ENCODE results near the gene CHD2. TPM values are rescaled to one million over a fixed set of nuclear protein-coding genes. Genes with fewer than 3 reads are reported as not detected.

CHD2 gene
- total RNA-seq, 1 experiment from 2014 or later = 63.3 TPM

DNA sequence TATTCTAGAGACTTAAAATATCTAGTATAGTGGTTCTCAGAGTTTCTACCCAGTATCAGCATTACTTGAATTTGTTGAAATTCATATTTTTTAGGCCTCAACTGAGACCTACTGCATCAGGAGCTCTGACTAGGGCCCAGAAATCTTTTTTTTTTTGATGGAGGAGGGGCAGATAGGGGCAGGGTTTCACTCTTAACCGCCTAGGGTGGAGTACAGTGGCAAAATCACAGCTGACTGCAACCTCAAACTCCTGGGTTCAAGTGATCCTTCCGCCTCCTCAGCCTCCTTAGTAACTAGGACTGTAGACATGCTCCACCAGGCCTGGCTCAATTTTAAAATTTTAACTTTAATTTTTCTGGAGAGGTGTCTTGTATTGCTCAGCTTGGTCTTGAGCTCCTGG lies 36.6 kb downstream of the CHD2 start:
- whole genome bisulfite sequencing (ENCODE audit: extremely low coverage, insufficient read length, low lambda C conversion rate) = no CpG with 5 or more reads among the region's 2 CpGs
- DNase-seq = no peak

More for the DNA sequence above, 36.6 kb downstream of the CHD2 start:
- no peak overlapping the region for H4K91ac ChIP-seq (ENCODE audit: insufficient read length, low read depth, low read length)
- no peaks in the 10 kb centered on the region for H3K9me3 Mint-ChIP-seq
- no peak overlapping the region for H4K8ac ChIP-seq (replicated peaks; ENCODE audit: insufficient read length, low read depth, low read length)
- no peak overlapping the region for H3K27ac Mint-ChIP-seq
- no peaks in the 10 kb centered on the region for H4K20me1 ChIP-seq (ENCODE audit: control insufficient read depth, insufficient read depth, insufficient read length)
- no peak overlapping the region for H2AFZ ChIP-seq (ENCODE audit: low read length)
- H3K79me1 ChIP-seq (ENCODE audit: insufficient read depth, low read depth, low read length, poor library complexity, severe bottlenecking) = peaks cover 5% of the 10 kb centered on the region
- no peak overlapping the region for H4K5ac ChIP-seq (ENCODE audit: insufficient read length, low read depth, low read length)
- H3K4me1 Mint-ChIP-seq = no peaks in the 10 kb centered on the region
- H3T11ph ChIP-seq (ENCODE audit: low read length) = no peak overlapping the region
- H3K4me1 ChIP-seq (ENCODE audit: insufficient read depth, low read length) = no peaks in the 10 kb centered on the region
- no peak overlapping the region for H3K23ac ChIP-seq (ENCODE audit: insufficient read length, low read depth, low read length)
- H3K36me3 Mint-ChIP-seq (ENCODE audit: insufficient read depth in 1 of 3, low read depth in 3 of 3) = peaks cover 52 to 87% (median 86%) of the 10 kb centered on the region in 3 experiments; a peak in 6 of 7 replicates
- H3K4me2 ChIP-seq (ENCODE audit: insufficient read depth, insufficient read length, low read length) = no peak overlapping the region
- no peak overlapping the region for H3K27ac ChIP-seq (ENCODE audit: insufficient read length, low read depth, low read length)
- H3K79me2 ChIP-seq (ENCODE audit: insufficient read depth, low read length) = no peaks in the 10 kb centered on the region
- no peak overlapping the region for H2BK120ac ChIP-seq (ENCODE audit: low read depth, low read length, poor library complexity, severe bottlenecking)
- TF ChIP-seq, protein P1, sequence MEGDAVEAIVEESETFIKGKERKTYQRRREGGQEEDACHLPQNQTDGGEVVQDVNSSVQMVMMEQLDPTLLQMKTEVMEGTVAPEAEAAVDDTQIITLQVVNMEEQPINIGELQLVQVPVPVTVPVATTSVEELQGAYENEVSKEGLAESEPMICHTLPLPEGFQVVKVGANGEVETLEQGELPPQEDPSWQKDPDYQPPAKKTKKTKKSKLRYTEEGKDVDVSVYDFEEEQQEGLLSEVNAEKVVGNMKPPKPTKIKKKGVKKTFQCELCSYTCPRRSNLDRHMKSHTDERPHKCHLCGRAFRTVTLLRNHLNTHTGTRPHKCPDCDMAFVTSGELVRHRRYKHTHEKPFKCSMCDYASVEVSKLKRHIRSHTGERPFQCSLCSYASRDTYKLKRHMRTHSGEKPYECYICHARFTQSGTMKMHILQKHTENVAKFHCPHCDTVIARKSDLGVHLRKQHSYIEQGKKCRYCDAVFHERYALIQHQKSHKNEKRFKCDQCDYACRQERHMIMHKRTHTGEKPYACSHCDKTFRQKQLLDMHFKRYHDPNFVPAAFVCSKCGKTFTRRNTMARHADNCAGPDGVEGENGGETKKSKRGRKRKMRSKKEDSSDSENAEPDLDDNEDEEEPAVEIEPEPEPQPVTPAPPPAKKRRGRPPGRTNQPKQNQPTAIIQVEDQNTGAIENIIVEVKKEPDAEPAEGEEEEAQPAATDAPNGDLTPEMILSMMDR (conservative IDR thresholded peaks at IDR 0.05) = no peak
- H3K4me3 Mint-ChIP-seq = no peak overlapping the region
- H3K56ac ChIP-seq (ENCODE audit: insufficient read length, low read depth, low read length) = no peak overlapping the region
- no peak overlapping the region for H3K18ac ChIP-seq (ENCODE audit: insufficient read length, low read depth, low read length)
- no peak overlapping the region for H2BK5ac ChIP-seq (ENCODE audit: insufficient read length, low read length)
- H2BK20ac ChIP-seq (ENCODE audit: low read depth, low read length, poor library complexity, severe bottlenecking) = no peak overlapping the region
- no peak overlapping the region for H2BK15ac ChIP-seq (ENCODE audit: low read depth, low read length)
- no peaks in the 10 kb centered on the region for H3K23me2 ChIP-seq (ENCODE audit: insufficient read length, low read depth, low read length, poor library complexity, severe bottlenecking)
- H3K27me3 ChIP-seq (ENCODE audit: insufficient read depth, low read length) = no peaks in the 10 kb centered on the region; the same call in 1 of the 2 replicates
- no peak overlapping the region for H2BK12ac ChIP-seq (ENCODE audit: insufficient read length, low read depth, low read length)
- no peak overlapping the region for H3K14ac ChIP-seq (ENCODE audit: insufficient read depth, low read length)
- no peak overlapping the region for H2AK5ac ChIP-seq (ENCODE audit: insufficient read length, low read length)
- H3K9ac ChIP-seq (ENCODE audit: extremely low read depth, insufficient read length, low read length) = no peak overlapping the region
- no peaks in the 10 kb centered on the region for H3K27me3 Mint-ChIP-seq (ENCODE audit: low read depth)
- H3K9me3 ChIP-seq (ENCODE audit: control insufficient read depth, low read depth, low read length) = no peaks in the 10 kb centered on the region
- no peak overlapping the region for H3K4ac ChIP-seq (ENCODE audit: low read depth, low read length)

Data from H9 (cell line).